Fibroblast of villous mesenchyme (primary cell): ENCODE data around the gene RAD23A. TPM values are rescaled to one million over a fixed set of nuclear protein-coding genes. Genes with fewer than 3 reads are reported as not detected.

Experiments
- DNase-seq: peaks from one replicate; pipeline ENCODE4 v3.0.0-alpha.2; 2010; ENCODE audit warnings: low read depth
- H3K4me3 ChIP-seq: 2 replicates; pipeline ENCODE4 v1.5.1; 2011; ENCODE audit warnings: low read depth, mild to moderate bottlenecking, low read length
- total RNA-seq: library from RNA; depleted of rRNA; stranded (reverse); fragments of >200 nt; gene quantifications from 2 replicates; pipeline ENCODE4 v1.2.3, GENCODE V29; 2012
- TF ChIP-seq, protein P1 (sequence below): IDR thresholded peaks from 2 replicates; pipeline ENCODE4 v1.5.1; 2012; ENCODE audit warnings: low read depth, mild to moderate bottlenecking, low read length; ENCODE audit not compliant: insufficient read depth

RAD23A gene
- total RNA-seq, 1 donor, result 91.1 TPM

DNA sequence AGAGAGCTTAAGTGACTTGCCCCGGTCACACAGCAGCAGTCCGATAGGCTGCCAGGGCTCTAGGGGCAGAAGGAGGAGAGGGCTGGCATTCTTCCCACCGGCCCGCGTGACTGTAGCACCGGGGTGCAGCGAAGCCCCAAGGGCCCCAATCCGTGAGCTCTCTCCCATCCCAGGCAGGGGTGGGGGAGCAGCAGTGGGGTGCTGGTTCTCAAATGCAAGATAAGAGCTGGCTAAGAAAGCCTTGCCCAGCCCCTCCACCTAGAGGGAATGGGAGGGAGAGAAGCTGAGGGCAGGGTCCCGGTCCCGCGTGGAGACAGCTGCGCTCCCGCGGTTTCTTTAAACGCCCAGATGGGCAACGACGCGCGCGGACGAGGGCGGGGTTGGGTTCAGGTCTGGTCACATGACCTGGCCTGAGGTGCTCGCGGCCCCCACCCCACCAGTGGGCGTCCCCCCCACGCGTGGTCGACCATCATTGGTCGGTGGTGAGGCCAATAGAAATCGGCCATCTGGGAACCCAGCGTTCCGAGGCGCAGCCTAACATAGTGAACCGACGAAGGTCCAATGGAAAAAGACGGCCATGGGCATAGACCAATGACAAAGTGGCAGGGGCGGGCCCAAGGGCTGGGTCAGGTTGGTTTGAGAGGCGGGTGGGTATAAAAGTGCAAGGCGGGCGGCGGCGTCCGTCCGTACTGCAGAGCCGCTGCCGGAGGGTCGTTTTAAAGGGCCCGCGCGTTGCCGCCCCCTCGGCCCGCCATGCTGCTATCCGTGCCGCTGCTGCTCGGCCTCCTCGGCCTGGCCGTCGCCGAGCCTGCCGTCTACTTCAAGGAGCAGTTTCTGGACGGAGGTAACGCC is 7.5 kb upstream of the RAD23A start, which contains the start of gene CALR:
Gene CALR (plus strand): TSS at position 683 of the 852 bp plus-strand sequence. CDS start 71 bp downstream, at position 754.
- TF ChIP-seq, protein P1, sequence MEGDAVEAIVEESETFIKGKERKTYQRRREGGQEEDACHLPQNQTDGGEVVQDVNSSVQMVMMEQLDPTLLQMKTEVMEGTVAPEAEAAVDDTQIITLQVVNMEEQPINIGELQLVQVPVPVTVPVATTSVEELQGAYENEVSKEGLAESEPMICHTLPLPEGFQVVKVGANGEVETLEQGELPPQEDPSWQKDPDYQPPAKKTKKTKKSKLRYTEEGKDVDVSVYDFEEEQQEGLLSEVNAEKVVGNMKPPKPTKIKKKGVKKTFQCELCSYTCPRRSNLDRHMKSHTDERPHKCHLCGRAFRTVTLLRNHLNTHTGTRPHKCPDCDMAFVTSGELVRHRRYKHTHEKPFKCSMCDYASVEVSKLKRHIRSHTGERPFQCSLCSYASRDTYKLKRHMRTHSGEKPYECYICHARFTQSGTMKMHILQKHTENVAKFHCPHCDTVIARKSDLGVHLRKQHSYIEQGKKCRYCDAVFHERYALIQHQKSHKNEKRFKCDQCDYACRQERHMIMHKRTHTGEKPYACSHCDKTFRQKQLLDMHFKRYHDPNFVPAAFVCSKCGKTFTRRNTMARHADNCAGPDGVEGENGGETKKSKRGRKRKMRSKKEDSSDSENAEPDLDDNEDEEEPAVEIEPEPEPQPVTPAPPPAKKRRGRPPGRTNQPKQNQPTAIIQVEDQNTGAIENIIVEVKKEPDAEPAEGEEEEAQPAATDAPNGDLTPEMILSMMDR, result no peak
- peak; percentile 100 for DNase-seq
- H3K4me3 ChIP-seq, result peak within 1 kb of the TSS; percentile 92

DNA sequence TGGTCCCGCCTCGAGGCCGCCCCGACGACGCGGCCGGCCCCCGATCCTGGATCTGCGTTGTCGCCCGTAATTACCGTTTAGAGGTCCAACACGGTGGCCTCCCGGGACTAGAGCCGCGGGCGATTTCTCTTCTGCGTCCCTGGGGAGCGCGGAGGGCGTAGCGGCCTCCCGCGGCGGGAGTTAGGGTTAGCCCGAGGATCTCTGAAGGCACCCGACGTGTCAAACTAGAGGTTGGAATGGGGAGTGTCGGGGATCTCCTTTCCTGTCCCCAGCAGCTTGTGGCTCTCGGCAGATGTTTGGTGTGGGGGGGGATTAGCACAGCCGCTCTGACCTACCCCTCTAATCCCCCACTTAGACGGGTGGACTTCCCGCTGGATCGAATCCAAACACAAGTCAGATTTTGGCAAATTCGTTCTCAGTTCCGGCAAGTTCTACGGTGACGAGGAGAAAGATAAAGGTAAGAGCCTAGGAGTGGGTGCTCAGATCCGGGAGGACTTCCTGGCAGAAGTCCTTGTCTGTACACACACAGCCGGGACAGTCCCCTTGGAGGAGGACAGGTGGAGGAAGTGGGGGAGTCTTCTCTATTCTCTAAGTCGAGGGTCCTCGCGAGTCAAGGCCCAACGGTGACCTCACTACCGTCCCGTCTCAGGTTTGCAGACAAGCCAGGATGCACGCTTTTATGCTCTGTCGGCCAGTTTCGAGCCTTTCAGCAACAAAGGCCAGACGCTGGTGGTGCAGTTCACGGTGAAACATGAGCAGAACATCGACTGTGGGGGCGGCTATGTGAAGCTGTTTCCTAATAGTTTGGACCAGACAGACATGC is 6.7 kb upstream of the RAD23A start:
- H3K4me3 ChIP-seq, result peak overlapping the region; percentile 92
- TF ChIP-seq, protein P1, result peak; percentile 20
- peak; percentile 60 for DNase-seq

DNA sequence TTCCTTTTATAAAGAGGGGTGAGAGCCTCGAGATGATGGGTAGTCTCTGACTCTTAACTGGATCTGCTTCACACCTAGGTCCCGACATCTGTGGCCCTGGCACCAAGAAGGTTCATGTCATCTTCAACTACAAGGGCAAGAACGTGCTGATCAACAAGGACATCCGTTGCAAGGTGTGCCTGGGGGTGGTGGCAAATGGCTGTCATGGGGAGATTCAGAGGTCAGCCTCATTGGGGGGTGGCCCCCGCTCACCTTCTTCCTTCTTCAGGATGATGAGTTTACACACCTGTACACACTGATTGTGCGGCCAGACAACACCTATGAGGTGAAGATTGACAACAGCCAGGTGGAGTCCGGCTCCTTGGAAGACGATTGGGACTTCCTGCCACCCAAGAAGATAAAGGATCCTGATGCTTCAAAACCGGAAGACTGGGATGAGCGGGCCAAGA is 5.7 kb upstream of the RAD23A start:
- no peak for DNase-seq
- H3K4me3 ChIP-seq, result peak overlapping the region; percentile 92
- TF ChIP-seq, protein P1, result no peak

DNA sequence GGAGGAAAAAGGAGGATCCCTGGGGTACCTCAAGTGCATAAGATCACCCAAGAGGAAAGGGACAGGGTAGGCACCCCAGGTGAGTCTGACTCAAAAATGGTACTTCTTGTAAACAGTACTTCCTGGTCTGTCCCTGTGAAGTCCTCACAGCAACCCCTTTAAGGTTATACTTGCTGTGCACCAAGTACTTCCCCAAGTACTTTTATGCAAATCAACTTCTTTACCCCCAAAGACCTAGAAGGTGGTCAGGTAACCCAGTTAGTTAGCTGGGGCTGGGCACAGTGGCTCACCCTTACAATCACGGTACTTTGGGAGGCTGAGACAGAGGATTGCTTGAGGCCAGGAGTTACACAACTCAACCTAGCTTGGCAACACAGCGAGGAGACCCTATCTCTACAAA is 4.8 kb upstream of the RAD23A start:
- TF ChIP-seq, protein P1, result no peak
- no peak for DNase-seq

DNA sequence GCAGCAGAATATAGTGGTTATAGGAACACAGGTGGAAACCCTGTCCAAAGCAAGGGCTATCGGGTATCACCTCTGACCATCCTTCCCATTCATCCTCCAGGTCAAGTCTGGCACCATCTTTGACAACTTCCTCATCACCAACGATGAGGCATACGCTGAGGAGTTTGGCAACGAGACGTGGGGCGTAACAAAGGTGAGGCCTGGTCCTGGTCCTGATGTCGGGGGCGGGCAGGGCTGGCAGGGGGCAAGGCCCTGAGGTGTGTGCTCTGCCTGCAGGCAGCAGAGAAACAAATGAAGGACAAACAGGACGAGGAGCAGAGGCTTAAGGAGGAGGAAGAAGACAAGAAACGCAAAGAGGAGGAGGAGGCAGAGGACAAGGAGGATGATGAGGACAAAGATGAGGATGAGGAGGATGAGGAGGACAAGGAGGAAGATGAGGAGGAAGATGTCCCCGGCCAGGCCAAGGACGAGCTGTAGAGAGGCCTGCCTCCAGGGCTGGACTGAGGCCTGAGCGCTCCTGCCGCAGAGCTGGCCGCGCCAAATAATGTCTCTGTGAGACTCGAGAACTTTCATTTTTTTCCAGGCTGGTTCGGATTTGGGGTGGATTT is 2.1 kb upstream of the RAD23A start:
- no peak overlapping the region for H3K4me3 ChIP-seq
- TF ChIP-seq, protein P1, result no peak
- no peak for DNase-seq

More for the DNA sequence above, 4.8 kb upstream of the RAD23A start:
- peak overlapping the region; percentile 92 for H3K4me3 ChIP-seq

DNA sequence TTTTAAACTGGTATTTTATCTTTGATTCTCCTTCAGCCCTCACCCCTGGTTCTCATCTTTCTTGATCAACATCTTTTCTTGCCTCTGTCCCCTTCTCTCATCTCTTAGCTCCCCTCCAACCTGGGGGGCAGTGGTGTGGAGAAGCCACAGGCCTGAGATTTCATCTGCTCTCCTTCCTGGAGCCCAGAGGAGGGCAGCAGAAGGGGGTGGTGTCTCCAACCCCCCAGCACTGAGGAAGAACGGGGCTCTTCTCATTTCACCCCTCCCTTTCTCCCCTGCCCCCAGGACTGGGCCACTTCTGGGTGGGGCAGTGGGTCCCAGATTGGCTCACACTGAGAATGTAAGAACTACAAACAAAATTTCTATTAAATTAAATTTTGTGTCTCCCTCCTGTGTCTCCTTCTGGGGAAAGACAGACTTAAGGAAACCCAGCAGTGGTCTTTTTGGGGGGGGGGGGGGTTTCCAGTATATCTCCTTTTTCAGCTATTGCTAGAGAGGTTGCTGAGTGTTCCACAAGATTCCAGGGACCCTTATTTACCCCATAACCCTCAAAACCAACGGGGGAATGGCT is 1.5 kb upstream of the RAD23A start:
- DNase-seq, result no peak
- TF ChIP-seq, protein P1, result no peak

More for the DNA sequence above, 1.5 kb upstream of the RAD23A start:
- H3K4me3 ChIP-seq, result no peak overlapping the region
